Panc1 (cell line): ENCODE results near the gene SNRNP25. TPM values are rescaled to one million over a fixed set of nuclear protein-coding genes. Genes with fewer than 3 reads are reported as not detected.

ENCODE experiments used
- ATAC-seq: fragments of 200-7000 bp; cut with Tn5 transposase; 2 replicates; pipeline ENCODE4 v1.9.1; 2020; ENCODE audit warnings: mild to moderate bottlenecking, moderate library complexity
- BruUV-seq: library from RNA; stranded (reverse); fragments of 400-500 nt; replicated peaks from 2 replicates; lab custom pipeline; 2021; lab: Mats Ljungman, UMichigan
- CTCF ChIA-PET: fragments of 300-600 bp; sonication (Branson Sonifier 250); formaldehyde crosslinking; loops from one replicate; lab custom pipeline; 2022; ENCODE audit warnings: antibody characterized with exemption; lab: Charles Lee
- POLR2A ChIA-PET: fragments of 300-600 bp; sonication (Branson Sonifier 250); formaldehyde crosslinking; loops from one replicate; lab custom pipeline; 2022; ENCODE audit warnings: antibody characterized with exemption; lab: Charles Lee
- DNase-seq: peaks from one replicate; pipeline ENCODE4 v3.0.0-alpha.2; 2010; ENCODE audit warnings: low read depth, low spot score
- H3K27ac ChIP-seq: 2 replicates; pipeline ENCODE4 v1.5.1; 2011; ENCODE audit warnings: mild to moderate bottlenecking, low read length, inconsistent platforms
- H3K27me3 ChIP-seq: fragments of 200-500 bp; sonication (Bioruptor generic); 2 replicates; pipeline ENCODE4 v1.6.0; 2014; ENCODE audit warnings: low read length, inconsistent platforms; ENCODE audit not compliant: control insufficient read depth, insufficient read depth
- H3K36me3 ChIP-seq: fragments of 200-500 bp; sonication (Bioruptor generic); 2 replicates; pipeline ENCODE4 v1.5.1; 2014; ENCODE audit warnings: inconsistent platforms, mild to moderate bottlenecking, low read length, moderate library complexity; ENCODE audit not compliant: control insufficient read depth, insufficient read depth
- H3K4me1 ChIP-seq: 2 replicates; pipeline ENCODE4 v1.5.1; 2011; ENCODE audit warnings: inconsistent platforms, mild to moderate bottlenecking, low read length, moderate library complexity; ENCODE audit not compliant: control insufficient read depth, insufficient read depth
- H3K4me3 ChIP-seq, 2 experiments: 2 replicates each; pipeline ENCODE4 v1.5.1; 2011 to 2012; ENCODE audit warnings: low read depth in 2 of 2, low read length in 2 of 2, mild to moderate bottlenecking in 2 of 2, inconsistent platforms in 1 of 2, moderate library complexity in 1 of 2
- H3K9me3 ChIP-seq: fragments of 200-500 bp; sonication (Bioruptor generic); 2 replicates; pipeline ENCODE4 v1.5.1; 2014; ENCODE audit warnings: low read depth, mild to moderate bottlenecking, inconsistent platforms, low read length, moderate library complexity; ENCODE audit not compliant: control insufficient read depth, insufficient read depth
- CTCF ChIP-seq: fragments of 450-650 bp; IDR thresholded peaks from 2 replicates; pipeline ENCODE4 v1.5.1; 2017; ENCODE audit warnings: mild to moderate bottlenecking
- POLR2AphosphoS5 ChIP-seq: IDR thresholded peaks from 2 replicates; pipeline ENCODE4 v1.6.1; 2012; ENCODE audit warnings: mild to moderate bottlenecking, low read depth, low read length, moderate library complexity
- SIN3A ChIP-seq: IDR thresholded peaks from 2 replicates; pipeline ENCODE4 v1.6.1; 2012; ENCODE audit warnings: low read depth, mild to moderate bottlenecking, low read length, moderate library complexity, borderline replicate concordance; ENCODE audit not compliant: insufficient read depth
- TCF7L2 ChIP-seq: IDR thresholded peaks from 2 replicates; pipeline ENCODE4 v1.6.1; 2011; ENCODE audit warnings: mild to moderate bottlenecking, low read depth, low read length, inconsistent platforms
- in situ Hi-C: cut with HindIII; loops from 2 replicates; pipeline ENCODE4 v1.10.0; 2016; ENCODE audit warnings: low sequenced_read_pairs, low pct_unique_long_range_greater_than_20kb
- intact Hi-C: fragments of 100-400 bp; cut with micrococcal nuclease; formaldehyde crosslinking; loops from one replicate; pipeline ENCODE4 v1.10.0; 2022; ENCODE audit not compliant: unreplicated experiment
- total RNA-seq: library from RNA; stranded (reverse); gene quantifications from one replicate; pipeline ENCODE4 v1.2.1, GENCODE V29; 2021; ENCODE audit not compliant: unreplicated experiment
- TF ChIP-seq, protein P1 (sequence below), 2 experiments: IDR thresholded peaks; 2 replicates each; pipeline ENCODE4 v1.6.1; 2011 to 2012; ENCODE audit warnings: low read depth in 2 of 2, control low read depth in 1 of 2, low read length in 1 of 2, mild to moderate bottlenecking in 1 of 2, moderate library complexity in 1 of 2; ENCODE audit not compliant: insufficient read depth in 1 of 2

The SNRNP25 gene
- total RNA-seq, 1 experiment from 2014 or later = 83.5 TPM

GRCh38 chr16:71210-71539, 17.5 kb downstream of the SNRNP25 start:
- peak overlapping the region; percentile 71 for H3K27ac ChIP-seq
- in situ Hi-C loops (no loop called here), intact Hi-C loops (no loop called here)
- no peaks in the 10 kb centered on the region for H3K27me3 ChIP-seq
- POLR2A ChIA-PET = no interaction called here
- TF ChIP-seq CTCF = no peak
- TF ChIP-seq POLR2AphosphoS5 = no peak
- TF ChIP-seq SIN3A = no peak
- no peak for TF ChIP-seq TCF7L2
- TF ChIP-seq, protein P1, sequence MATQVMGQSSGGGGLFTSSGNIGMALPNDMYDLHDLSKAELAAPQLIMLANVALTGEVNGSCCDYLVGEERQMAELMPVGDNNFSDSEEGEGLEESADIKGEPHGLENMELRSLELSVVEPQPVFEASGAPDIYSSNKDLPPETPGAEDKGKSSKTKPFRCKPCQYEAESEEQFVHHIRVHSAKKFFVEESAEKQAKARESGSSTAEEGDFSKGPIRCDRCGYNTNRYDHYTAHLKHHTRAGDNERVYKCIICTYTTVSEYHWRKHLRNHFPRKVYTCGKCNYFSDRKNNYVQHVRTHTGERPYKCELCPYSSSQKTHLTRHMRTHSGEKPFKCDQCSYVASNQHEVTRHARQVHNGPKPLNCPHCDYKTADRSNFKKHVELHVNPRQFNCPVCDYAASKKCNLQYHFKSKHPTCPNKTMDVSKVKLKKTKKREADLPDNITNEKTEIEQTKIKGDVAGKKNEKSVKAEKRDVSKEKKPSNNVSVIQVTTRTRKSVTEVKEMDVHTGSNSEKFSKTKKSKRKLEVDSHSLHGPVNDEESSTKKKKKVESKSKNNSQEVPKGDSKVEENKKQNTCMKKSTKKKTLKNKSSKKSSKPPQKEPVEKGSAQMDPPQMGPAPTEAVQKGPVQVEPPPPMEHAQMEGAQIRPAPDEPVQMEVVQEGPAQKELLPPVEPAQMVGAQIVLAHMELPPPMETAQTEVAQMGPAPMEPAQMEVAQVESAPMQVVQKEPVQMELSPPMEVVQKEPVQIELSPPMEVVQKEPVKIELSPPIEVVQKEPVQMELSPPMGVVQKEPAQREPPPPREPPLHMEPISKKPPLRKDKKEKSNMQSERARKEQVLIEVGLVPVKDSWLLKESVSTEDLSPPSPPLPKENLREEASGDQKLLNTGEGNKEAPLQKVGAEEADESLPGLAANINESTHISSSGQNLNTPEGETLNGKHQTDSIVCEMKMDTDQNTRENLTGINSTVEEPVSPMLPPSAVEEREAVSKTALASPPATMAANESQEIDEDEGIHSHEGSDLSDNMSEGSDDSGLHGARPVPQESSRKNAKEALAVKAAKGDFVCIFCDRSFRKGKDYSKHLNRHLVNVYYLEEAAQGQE (IDR thresholded peaks at IDR 0.05; ENCODE audit: insufficient read depth in 1 of 2, low read depth in 2 of 2, low read length in 1 of 2) = no peak
- H3K9me3 ChIP-seq = no peaks in the 10 kb centered on the region
- ATAC-seq (no peak), DNase-seq (no peak)
- H3K36me3 ChIP-seq = no peaks in the 10 kb centered on the region
- CTCF ChIA-PET = interaction anchor here (0.9 kb wide), 1 partner anchor 26 kb away, joined by 3 read pairs; no protein-coding TSS in a partner anchor
- H3K4me1 ChIP-seq = peaks cover 59% of the 10 kb centered on the region
- TSS peak; percentile 54 for BruUV-seq
- H3K4me3 ChIP-seq = peak overlapping the region; percentile 65 to 72

DNA sequence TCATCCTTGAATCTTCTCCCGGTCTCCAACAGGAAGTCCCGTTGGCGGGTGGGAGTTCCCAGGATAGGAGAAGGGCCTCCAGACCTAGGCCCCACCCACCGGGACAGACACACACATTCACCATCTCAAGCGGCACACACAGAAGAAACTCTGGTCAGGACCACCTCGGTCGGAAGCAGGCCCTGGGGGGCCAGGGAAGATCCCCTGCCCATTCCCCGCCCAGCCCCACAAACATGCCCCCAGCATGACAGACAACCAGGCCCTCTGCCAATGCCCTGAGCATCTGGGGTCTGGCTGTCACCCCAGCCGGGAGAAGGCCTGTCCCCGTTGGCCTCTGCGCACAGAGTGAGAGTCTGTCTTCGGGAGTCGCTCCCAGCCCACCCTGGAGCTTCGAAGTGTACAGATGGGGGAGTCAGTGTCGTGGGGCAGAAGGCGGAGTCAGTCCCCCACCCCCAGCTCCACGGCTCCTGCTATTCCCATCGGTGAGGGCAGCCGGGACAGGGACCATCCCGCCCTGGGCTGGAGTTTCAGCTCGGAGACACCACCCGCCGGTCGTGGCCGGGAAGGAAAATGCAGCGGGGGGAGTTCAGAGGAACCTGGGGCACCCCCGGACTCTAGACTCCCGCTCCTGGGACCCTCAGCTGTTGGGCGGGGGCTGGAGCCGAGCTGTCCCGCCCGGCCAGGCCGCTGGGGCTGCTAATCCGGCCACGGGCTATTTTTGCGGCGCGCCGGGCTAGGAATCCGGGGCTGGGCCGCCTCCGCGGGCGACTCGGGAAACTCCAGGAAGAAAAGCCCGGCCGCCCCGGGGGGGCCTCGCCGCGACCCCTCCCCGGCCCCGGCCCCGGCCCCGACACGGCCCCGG, 18.1 kb downstream of the SNRNP25 start:
- TF ChIP-seq TCF7L2 (no peak), CTCF (no peak), SIN3A (no peak), POLR2AphosphoS5 (0 out of 2 replicates have a peak, but pooled peaks have one; percentile 42)
- TF ChIP-seq, protein P1 (IDR thresholded peaks at IDR 0.05; ENCODE audit: insufficient read depth in 1 of 2, low read depth in 2 of 2, low read length in 1 of 2) = no peak
- BruUV-seq = no TSS peak
- intact Hi-C loops (no loop called here), in situ Hi-C loops (no loop called here)
- Histone ChIP-seq H3K27ac (peak overlapping the region; percentile 71), H3K36me3 (no peaks in the 10 kb centered on the region), H3K27me3 (no peaks in the 10 kb centered on the region), H3K4me1 (peaks cover 62% of the 10 kb centered on the region), H3K9me3 (no peaks in the 10 kb centered on the region), H3K4me3 (peak overlapping the region; percentile 65 to 72)
- ChIA-PET POLR2A (no interaction called here), CTCF (interaction anchor here (0.9 kb wide), 1 partner anchor 25 kb away, joined by 3 read pairs; no protein-coding TSS in a partner anchor)
- peak; percentile 64 for ATAC-seq
- no peak for DNase-seq
